ENCODE results near the gene ERBB4.

DNA sequence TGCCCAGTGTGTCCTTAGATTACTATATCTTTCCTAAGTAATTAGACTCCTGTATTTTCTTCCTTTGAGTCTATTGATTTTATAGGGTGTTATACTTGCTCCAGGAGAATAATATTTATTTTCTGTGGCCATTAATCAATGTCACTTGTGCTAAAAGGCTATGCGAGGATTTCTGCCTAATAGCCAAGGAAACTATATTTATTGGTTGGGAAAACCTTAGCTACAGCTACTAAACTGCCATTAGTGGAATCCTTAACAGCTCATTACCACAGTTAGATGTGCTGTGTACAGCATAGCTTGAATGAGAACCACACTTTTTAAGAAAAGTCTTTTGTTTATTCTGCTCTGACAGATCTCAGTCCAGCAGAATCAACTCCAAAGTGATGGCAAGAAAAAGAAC is 537.3 kb downstream of the ERBB4 start:
- TF ChIP-seq CTCF (IDR thresholded peaks at IDR 0.05), result no peak
- no peak for TF ChIP-seq POLR2A (IDR thresholded peaks at IDR 0.05)
- no peak for TF ChIP-seq POLR2AphosphoS5 (IDR thresholded peaks at IDR 0.05)

Measured in prostate gland (tissue), 2 donors.